Measurements from ENCODE around the gene HAS3.
"Not testable (repeated sequence)": the region's sequence is repeated elsewhere in the genome, so short reads cannot be mapped to it uniquely, and the experiment has no call there.

Gene HAS3

DNA sequence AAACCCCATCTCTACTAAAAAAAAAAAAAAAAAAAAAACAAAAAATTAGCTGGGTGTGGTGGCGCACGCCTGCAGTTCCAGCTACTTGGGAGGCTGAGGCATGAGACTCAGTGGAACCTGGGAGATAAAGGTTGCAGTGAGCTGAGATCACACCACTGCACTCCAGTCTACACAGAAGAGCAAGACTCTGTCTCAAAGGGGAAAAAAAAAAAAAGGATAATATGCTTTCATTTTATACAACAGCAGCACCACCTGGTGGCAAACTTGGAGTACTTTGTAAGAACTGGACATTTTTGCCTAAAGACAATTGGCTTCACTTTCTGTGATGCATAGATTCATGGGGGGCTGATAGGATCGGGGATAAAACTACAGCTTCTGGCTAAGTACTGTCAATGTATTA lies 18.5 kb downstream of the HAS3 start:
- DNase-seq (ENCODE audit: low read depth): peak; percentile 79
- TF ChIP-seq, protein P1, sequence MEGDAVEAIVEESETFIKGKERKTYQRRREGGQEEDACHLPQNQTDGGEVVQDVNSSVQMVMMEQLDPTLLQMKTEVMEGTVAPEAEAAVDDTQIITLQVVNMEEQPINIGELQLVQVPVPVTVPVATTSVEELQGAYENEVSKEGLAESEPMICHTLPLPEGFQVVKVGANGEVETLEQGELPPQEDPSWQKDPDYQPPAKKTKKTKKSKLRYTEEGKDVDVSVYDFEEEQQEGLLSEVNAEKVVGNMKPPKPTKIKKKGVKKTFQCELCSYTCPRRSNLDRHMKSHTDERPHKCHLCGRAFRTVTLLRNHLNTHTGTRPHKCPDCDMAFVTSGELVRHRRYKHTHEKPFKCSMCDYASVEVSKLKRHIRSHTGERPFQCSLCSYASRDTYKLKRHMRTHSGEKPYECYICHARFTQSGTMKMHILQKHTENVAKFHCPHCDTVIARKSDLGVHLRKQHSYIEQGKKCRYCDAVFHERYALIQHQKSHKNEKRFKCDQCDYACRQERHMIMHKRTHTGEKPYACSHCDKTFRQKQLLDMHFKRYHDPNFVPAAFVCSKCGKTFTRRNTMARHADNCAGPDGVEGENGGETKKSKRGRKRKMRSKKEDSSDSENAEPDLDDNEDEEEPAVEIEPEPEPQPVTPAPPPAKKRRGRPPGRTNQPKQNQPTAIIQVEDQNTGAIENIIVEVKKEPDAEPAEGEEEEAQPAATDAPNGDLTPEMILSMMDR (IDR thresholded peaks at IDR 0.05; ENCODE audit: insufficient read depth, low read depth, low read length, missing control alignments): peak; percentile 49

DNA sequence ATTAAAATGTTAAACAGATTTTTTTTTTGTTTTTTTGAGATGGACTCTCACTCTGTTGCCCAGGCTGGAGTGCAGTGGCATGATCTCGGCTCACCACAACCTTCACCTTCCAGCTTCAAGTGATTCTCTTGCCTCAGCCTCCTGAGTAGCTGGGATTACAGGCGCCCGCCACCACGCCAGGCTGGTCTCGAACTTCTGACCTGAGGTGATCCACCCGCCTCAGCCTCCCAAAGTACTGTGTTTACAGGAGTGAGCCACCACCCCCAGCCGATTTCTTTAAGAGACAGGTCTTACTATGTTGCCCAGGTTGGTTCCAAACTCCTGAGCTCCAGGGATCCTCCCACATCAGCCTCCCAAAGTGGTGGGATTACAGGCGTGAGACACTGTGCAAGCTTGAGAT lies 19.0 kb downstream of the HAS3 start:
- not testable (repeated sequence) for DNase-seq (ENCODE audit: low read depth); H3K4me3 ChIP-seq (ENCODE audit: low read depth, low read length)

More for the DNA sequence above, 18.5 kb downstream of the HAS3 start:
- H3K4me3 ChIP-seq (ENCODE audit: low read depth, low read length): no peak overlapping the region

DNA sequence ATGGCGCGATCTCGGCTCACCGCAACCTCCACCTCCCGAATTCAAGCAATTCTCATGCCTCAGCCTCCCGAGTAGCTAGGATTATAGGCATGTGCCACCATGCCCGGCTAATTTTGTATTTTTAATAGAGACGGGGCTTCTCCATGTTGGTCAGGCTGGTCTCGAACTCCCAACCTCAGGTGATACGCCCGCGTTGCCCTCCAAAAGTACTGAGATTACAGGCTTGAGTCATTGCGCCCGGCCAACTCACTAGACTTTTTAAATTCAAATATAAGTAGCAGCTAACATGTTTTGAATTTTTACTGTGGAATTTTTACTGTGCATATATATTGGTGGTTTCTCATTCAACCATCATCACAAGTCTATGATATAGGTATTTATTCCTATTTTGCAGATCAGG lies 19.5 kb downstream of the HAS3 start:
- H3K4me3 ChIP-seq (ENCODE audit: low read depth, low read length); DNase-seq (ENCODE audit: low read depth): not testable (repeated sequence)

DNA sequence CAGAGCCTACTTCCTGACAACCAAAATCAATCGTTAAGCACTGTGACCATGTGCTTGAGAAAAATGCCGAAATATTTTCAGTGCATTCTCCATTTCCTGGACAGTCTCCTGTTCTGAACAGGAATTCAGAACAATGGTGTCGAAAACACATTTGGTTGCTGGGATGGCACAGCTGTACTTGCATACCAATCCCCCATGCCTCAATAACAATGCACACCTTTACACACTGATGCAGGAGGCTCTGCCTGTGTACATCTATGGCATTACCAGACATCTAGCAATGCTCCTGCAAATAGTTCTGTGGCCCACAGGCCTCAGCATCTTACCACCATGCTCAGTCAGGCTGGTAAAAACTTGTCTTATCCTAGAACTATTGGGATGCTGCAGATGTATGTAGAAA lies 20.8 kb downstream of the HAS3 start:
- TF ChIP-seq, protein P1 (IDR thresholded peaks at IDR 0.05; ENCODE audit: insufficient read depth, low read depth, low read length, missing control alignments): no peak
- no peak for DNase-seq (ENCODE audit: low read depth)

DNA sequence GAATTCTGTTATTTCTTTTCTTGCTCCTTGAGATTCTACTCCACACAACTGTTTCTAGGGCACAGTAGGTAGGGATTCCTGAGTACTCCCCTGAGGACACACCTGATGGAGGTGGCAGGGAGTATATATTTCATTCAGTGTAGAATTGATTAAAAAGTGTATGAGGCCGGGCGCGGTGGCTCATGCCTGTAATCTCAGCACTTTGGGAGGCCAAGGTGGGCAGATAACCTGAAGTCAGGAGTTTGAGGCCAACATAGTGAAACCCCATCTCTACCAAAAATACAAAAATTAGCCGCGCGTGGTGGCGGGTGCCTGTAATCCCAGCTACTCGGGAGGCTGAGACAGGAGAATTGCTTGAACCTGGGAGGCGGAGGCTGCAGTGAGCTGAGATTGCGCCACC lies 21.3 kb downstream of the HAS3 start:
- H3K4me3 ChIP-seq (ENCODE audit: low read depth, low read length); DNase-seq (ENCODE audit: low read depth): not testable (repeated sequence)

More for the DNA sequence above, 20.8 kb downstream of the HAS3 start:
- no peak overlapping the region for H3K4me3 ChIP-seq (ENCODE audit: low read depth, low read length)

DNA sequence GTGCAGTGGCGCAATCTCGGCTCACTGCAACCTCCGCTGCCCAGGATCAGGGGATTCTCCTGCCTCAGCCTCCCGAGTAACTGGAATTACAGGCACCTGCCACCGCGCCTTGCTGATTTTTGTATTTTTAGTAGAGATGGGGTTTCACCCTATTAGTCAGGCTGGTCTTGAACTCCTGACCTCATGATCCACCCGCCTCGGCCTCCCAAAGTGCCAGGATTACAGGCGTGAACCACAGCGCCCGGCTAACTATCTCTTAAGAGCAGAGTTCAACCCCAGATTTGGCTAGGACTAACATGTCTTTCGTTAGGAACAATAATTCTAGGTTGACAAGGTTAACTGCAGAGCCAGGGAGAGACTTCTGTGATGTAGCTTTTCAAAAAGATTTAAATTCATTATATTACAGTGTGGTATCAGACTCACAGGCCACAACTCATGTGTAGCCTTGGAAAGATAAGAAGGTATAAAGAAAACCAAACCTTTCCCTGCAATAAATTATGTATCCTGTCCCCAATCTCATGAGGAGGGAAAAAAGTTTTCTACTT lies 22.6 kb downstream of the HAS3 start:
- H3K4me3 ChIP-seq (ENCODE audit: low read depth, low read length): no peak overlapping the region
- no peak for DNase-seq (ENCODE audit: low read depth)
- TF ChIP-seq, protein P1 (IDR thresholded peaks at IDR 0.05; ENCODE audit: insufficient read depth, low read depth, low read length, missing control alignments): no peak

DNA sequence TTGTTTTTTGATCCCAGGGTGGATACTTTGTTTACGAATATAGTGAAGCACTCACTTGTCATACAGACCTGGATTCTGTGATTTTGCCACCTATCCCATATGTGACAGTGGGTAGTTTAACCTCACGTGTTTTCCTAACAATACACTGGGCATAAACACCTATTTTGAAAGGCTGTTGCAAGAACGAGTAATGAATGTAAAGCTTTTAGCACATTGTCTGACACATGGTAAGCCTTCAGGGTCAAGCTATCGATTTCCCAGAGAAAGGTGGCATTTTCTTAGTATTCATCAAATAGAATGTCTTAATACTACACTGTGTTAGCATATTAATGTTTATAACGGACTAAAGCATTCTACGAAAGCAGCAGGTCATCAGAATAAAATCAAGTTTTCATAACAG lies 25.0 kb downstream of the HAS3 start:
- no peak overlapping the region for H3K4me3 ChIP-seq (ENCODE audit: low read depth, low read length)
- no peak for DNase-seq (ENCODE audit: low read depth)
- TF ChIP-seq, protein P1 (IDR thresholded peaks at IDR 0.05; ENCODE audit: insufficient read depth, low read depth, low read length, missing control alignments): no peak

DNA sequence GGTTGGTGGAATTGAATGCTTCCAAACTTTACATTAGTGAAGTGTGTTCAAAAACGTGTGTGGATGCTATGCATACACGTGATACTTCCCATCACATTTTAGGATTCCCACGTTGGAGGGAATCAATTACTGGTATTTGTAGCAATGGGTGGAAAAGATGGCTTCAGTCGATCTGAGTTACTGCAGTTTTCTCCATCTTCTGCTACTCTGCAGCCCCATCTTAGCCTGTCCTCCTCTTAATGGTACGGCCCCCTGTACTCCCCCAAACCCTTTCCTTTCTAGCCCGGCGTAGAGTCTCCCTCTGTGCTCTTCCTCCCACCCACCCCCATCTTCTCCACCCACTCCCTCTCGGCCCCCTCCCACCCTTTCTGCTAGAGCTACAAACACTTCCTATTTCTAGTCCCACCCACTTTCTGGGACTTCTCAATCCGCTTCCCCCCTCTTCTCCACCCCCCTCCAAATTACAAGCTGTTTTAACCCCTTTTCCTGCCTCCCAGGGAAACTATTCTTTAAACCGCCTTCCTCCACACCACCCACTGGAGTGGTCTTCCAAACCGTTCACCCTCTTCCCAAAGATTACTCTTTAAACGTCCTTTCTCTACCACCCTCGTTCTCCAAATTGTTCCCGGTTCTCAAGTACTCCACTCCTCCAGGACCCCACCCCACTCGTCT lies 25.9 kb downstream of the HAS3 start:
- peak overlapping the region; percentile 80 for H3K4me3 ChIP-seq (ENCODE audit: low read depth, low read length)
- TF ChIP-seq, protein P1 (IDR thresholded peaks at IDR 0.05; ENCODE audit: insufficient read depth, low read depth, low read length, missing control alignments): no peak
- peak; percentile 46 for DNase-seq (ENCODE audit: low read depth)

Data from GM12865 (cell line).